ENCODE measurements around the gene HSP90B1.

The HSP90B1 gene

DNA sequence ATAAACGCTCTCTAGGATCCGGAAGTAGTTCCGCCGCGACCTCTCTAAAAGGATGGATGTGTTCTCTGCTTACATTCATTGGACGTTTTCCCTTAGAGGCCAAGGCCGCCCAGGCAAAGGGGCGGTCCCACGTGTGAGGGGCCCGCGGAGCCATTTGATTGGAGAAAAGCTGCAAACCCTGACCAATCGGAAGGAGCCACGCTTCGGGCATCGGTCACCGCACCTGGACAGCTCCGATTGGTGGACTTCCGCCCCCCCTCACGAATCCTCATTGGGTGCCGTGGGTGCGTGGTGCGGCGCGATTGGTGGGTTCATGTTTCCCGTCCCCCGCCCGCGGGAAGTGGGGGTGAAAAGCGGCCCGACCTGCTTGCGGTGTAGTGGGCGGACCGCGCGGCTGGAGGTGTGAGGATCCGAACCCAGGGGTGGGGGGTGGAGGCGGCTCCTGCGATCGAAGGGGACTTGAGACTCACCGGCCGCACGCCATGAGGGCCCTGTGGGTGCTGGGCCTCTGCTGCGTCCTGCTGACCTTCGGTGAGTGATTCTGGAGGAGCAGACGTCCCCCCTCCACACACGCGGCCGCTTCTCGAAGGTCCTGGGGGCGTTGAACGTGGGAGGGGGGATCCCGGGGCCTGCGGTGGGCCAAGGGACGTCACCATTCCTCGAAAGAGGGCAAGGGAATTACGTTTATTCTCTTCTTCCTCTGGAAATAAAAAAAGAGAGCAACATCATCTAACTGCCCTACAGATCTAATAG lies at the start of gene HSP90B1:
Gene HSP90B1 (plus strand): TSS at position 377 of the 753 bp plus-strand sequence. CDS start 106 bp downstream, at position 483.
- DNase-seq (ENCODE audit: low read depth): peak; percentile 100
- H3K4me3 ChIP-seq (ENCODE audit: low read depth, low read length): peak within 1 kb of the TSS; percentile 89
- TF ChIP-seq, protein P1, sequence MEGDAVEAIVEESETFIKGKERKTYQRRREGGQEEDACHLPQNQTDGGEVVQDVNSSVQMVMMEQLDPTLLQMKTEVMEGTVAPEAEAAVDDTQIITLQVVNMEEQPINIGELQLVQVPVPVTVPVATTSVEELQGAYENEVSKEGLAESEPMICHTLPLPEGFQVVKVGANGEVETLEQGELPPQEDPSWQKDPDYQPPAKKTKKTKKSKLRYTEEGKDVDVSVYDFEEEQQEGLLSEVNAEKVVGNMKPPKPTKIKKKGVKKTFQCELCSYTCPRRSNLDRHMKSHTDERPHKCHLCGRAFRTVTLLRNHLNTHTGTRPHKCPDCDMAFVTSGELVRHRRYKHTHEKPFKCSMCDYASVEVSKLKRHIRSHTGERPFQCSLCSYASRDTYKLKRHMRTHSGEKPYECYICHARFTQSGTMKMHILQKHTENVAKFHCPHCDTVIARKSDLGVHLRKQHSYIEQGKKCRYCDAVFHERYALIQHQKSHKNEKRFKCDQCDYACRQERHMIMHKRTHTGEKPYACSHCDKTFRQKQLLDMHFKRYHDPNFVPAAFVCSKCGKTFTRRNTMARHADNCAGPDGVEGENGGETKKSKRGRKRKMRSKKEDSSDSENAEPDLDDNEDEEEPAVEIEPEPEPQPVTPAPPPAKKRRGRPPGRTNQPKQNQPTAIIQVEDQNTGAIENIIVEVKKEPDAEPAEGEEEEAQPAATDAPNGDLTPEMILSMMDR (IDR thresholded peaks at IDR 0.05; ENCODE audit: control insufficient read depth, extremely low read depth, insufficient read depth): no peak

DNA sequence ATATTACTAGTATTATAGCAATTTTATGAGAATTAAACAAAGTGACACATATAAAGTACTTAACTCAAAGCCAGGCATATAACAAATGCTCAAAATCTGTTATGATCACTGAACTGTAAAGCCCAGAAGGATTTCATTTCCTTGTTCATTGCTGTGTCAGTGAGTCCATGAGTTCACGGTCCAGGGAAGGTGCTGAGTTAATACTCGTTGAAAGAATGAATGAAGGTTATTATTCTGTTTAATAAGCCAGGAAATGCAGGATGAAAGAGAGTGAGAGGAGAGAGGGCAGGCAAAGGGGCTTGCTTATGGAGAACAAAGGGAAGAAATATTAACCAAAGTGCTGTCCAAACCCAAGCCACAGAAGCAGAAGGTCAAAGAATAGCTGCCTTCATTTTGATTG lies 48.9 kb upstream of the HSP90B1 start:
- DNase-seq (ENCODE audit: low read depth): no peak
- H3K4me3 ChIP-seq (ENCODE audit: low read depth, low read length): no peak overlapping the region
- TF ChIP-seq, protein P1 (IDR thresholded peaks at IDR 0.05; ENCODE audit: control insufficient read depth, extremely low read depth, insufficient read depth): no peak

DNA sequence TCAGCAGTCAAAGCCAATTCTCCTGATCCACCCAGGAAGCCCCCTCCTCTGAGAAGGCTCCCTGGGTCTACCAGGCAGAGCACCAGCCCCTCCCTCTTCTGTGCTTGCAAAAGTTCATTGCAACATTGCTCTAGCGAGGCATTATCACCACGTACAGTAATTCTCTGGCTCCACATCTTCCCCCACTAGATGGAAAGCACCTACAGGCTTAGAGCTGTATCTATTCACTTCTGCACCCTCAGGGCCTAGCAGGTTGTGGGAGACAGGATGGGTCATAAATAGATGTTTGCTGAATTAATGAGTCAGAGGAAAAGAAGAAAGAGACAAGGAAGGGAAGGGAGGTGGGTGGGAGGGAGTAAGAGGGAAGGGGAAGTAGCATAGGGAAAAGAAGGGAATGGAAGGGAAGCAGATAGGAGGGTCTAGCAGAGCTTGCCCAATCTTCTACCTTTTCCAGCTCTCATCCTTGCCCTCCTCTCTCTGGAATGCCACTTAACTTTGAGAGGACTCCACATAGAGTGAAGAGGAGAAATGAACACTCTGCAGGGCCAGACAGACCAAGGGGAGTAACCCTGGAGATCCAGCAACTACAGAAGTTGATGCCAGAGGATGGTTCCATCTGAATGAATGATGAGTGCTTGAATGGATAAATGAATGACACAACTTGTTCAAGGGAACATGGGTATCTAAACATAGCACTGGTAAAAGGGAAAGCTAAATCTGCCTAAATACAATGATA lies 47.2 kb upstream of the HSP90B1 start:
- TF ChIP-seq, protein P1 (IDR thresholded peaks at IDR 0.05; ENCODE audit: control insufficient read depth, extremely low read depth, insufficient read depth): no peak
- no peak for DNase-seq (ENCODE audit: low read depth)
- no peak overlapping the region for H3K4me3 ChIP-seq (ENCODE audit: low read depth, low read length)

DNA sequence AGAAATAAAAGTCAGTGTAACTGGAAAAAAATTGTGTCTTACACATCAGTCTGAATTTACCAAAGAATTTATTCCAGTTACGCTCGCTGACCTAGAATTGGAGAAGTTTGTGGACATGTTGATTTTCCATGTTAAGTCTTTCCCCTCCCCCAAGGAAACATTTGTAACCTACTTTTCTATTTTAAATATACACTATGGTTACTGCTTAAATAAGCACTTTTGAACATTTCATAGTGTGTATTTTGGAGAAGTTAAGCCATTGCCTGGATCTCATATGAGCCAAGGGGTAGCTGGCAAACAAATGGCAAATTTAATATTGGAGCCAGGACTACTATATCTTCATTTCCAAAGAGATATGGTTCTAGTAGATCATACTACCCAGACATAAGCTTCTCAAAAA lies 46.3 kb upstream of the HSP90B1 start:
- DNase-seq (ENCODE audit: low read depth): no peak
- H3K4me3 ChIP-seq (ENCODE audit: low read depth, low read length): no peak overlapping the region
- TF ChIP-seq, protein P1 (IDR thresholded peaks at IDR 0.05; ENCODE audit: control insufficient read depth, extremely low read depth, insufficient read depth): no peak

DNA sequence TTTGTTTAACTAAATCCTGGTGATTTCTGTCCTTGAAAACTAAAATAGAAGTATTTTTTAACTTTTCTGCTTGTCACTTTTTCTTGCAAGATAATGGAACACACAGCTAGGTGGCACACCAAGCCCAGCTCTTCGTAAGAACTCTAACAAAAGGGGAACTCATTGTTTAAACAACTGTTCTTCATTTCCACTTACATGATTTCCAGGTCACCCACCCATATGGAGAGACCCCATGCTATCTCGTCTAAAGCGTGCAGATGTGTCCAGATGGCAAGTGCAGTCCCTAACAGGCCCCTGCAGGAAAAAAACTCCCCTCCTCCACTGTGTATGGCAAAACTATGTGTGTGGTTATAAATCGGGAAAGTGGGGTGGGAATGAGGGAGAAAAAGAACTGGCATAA lies 45.9 kb upstream of the HSP90B1 start:
- H3K4me3 ChIP-seq (ENCODE audit: low read depth, low read length): no peak overlapping the region
- DNase-seq (ENCODE audit: low read depth): no peak
- TF ChIP-seq, protein P1 (IDR thresholded peaks at IDR 0.05; ENCODE audit: control insufficient read depth, extremely low read depth, insufficient read depth): peak; percentile 64

DNA sequence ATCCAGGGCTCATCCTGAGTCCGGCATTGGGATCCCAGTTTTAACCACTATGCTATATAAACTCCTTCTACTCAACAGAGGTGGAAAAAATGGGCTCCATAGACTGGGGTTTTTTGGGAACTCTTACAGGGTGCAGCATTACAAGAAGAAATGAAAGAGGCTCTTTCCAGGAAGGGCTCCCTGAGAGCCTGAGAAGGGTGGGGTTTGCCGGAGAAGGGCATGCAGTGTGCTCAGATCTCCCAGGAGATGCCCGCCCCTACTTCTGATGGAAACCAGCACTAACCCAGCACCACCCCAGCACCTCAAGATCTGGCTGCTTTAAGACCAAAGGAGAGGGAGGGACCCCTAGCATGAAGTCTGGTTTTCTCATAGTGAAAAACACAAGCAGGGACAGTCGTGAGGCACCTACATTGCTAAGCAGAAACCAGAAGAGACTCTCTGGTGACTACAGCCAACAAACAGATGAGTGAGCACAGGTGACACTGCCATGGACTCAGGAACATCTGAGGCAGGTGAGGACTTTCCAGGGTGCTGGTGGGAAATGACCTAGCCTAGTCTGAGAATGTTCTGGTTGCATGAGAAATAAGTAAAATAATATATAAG lies 43.9 kb upstream of the HSP90B1 start:
- H3K4me3 ChIP-seq (ENCODE audit: low read depth, low read length): no peak overlapping the region
- DNase-seq (ENCODE audit: low read depth): no peak
- TF ChIP-seq, protein P1 (IDR thresholded peaks at IDR 0.05; ENCODE audit: control insufficient read depth, extremely low read depth, insufficient read depth): no peak

Measured in LNCaP clone FGC (cell line).